HG03575 (cell line): Measurements from ENCODE around the gene THAP2.
A peak's percentile ranks its signal among the peaks of the same experiment; 100 is the strongest.
"Not testable (repeated sequence)": the region's sequence is repeated elsewhere in the genome, so short reads cannot be mapped to it uniquely, and the experiment has no call there.

ENCODE experiments used
- ATAC-seq: cut with Tn5 transposase; IDR thresholded peaks from one replicate; pipeline ENCODE4 v1.9.1; 2021; ENCODE audit not compliant: unreplicated experiment, insufficient number of reproducible peaks, low FRiP score; ENCODE audit errors: extremely low read depth

The THAP2 gene

GRCh38 chr12:71656740-71657139, 7.4 kb upstream of the THAP2 start:
- no peak for ATAC-seq

DNA sequence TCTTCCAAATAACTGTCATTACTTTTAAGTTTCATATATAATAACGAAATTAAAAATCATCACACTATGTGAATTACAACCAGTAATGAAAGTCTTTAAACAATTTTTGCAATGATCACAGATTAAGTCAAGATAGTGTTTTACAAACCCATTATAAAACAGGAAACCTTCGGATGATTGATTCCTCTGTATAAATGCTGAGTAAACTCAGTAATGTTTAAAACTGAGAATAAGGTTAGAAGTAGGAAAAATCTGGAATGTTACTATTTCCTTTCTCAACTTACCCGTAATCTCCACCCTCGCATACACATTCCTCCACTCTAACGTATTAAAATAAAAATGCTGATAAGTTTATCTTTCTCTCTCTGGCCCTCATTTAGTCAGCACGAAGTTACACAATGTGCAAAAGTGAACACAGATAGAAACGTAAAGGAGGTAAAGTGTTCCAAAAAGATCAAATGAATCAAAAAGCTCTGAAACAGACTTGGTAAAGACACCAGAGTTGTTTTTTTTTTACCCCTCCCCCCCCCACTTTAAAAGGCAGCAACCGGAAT, 2.0 kb upstream of the THAP2 start:
- ATAC-seq = no peak

DNA sequence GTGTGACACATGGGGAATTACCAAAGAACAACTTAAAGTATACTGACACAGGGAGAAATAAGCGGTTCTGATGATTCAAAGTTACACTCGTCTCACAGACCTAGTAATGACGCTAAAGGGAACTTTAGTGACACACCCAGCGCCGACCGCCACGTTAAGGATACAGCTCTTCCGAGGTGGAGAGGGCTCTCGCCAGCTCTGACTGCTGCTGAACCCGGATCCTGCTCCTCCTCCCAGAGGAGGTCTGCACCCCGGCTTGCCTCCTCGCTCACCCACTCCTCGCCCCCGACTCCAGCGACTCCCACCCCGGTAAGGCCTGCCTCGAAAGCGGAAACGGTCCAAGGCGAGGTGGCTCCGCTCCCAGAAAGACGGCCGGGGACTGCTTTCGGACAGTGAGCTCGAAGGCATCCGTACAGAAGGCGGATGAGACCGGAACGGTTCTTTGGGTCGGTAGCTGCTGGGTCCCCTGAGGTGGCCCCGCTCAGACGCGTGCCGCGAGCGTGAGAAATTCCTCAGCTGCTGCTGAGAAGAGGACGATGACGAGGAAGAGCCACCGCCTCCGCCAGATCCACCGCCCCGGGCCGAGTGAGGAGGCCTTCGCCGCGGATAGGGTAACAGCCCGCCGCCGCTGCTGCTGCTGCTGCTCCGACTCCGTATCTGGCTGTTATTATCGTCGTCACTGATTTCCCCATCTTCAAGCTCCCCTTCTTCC, 1.1 kb upstream of the THAP2 start:
- ATAC-seq = peak; percentile 16

DNA sequence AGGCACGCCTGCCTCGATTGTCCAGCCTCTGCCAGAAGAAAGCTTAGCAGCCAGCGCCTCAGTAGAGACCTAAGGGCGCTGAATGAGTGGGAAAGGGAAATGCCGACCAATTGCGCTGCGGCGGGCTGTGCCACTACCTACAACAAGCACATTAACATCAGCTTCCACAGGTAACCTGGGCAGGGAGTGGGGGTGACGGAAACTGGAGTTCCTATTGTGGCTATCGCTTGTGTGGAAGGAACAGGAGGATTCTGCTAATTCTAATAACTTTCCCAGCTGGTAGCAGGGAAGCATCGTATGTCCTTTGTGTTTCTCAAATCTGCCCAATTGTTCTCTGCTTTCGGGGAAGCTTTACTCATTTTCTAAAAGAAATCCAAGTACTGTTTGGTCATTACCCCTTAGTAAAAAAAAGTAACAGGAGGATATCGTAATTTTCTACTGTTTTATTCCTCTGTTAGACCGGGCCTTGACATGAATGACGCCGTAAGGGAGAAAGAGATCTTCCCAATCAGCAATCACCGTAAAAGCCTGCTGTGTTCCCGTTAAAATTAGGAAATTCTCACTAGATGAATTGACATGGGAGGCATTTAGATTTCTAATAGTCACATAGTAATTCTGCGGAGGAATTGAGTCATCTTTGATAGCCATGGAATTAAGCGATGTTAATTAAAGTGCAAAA, 449 bp downstream of the THAP2 start:
- peak; percentile 3 for ATAC-seq

GRCh38 chr12:71665090-71665463, 976 bp downstream of the THAP2 start:
- no peak for ATAC-seq

DNA sequence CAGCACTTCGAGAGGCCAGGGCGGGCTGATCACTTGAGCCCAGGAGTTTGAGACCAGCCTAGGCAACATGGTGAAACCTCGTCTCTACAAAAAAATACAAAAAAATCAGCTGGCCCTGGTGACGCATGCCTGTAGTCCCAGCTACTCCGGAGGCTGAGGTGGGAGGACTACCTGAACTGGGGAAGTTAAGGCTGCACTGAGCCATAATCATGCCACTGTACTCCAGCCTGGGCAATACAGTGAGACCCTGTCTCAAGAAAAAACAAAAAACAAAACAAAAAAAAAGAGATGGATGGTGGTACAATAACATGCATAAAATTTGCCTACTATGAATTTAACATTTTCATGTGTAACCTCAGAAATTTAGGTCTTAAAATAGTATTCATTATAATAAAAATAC, 2.2 kb downstream of the THAP2 start:
- no peak for ATAC-seq

GRCh38 chr12:71671311-71671710, 7.2 kb downstream of the THAP2 start:
- no peak for ATAC-seq

DNA sequence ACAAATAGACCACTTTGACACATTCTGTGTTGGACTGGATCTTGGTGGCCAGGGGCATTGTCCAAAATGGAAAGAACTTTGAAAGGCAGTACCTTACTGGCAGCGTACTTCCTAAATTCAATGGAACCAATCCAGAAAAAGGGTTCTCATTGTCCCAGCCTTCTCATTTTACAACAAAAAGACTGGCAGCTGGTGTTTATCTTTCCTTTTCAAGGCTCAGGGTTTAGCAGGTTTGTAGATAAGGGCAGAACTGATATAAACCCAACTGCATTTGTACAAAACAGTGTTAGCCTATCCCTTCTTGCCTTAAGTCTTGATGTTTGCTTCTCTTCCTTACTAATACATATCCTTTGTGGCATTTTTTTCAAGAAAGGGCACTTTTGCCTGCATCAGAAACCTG, 7.7 kb downstream of the THAP2 start:
- ATAC-seq = no peak

- no peak for ATAC-seq
Observed at GRCh38 chr12:71682466-71682865, 18.4 kb downstream of the THAP2 start.

- no peak for ATAC-seq
Observed at GRCh38 chr12:71683633-71684032, 19.5 kb downstream of the THAP2 start.

- ATAC-seq = no peak
Observed at GRCh38 chr12:71684081-71684480, 20.0 kb downstream of the THAP2 start.

DNA sequence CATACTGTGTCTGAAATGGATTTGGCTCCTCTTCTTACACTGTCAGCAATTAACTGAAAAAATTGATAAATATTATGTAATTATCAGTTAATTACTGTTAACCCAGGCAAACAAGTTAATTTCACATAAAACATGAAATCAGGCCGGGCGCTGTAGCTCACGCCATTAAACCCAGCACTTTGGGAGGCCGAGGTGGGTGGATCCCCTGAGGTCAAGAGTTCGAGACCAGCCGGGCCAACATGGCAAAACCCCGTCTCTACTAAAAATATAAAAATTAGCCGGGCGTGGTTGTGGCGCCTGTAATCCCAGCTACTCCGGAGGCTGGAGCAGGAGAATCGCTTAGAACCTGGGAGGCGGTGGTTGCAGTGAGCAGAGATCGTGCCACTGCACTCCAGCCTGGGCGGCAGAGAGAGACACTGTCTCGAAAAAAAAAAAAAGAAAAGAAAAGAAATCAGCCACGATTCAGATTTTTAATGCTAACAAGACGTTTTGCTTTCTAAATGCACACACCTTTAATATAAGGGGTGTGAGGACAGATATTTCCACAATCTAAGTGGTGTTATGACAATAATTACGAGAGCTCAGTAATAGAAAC, 21.3 kb downstream of the THAP2 start:
- no peak for ATAC-seq

GRCh38 chr12:71685914-71686657, 22.0 kb downstream of the THAP2 start, which contains the start of gene TMEM19:
Gene TMEM19 (plus strand): TSS chr12:71686082. CDS start chr12:71686681, 599 bp downstream.
- ATAC-seq = peak; percentile 44

- no peak for ATAC-seq
Observed at GRCh38 chr12:71686658-71687025, 22.5 kb downstream of the THAP2 start.

GRCh38 chr12:71687172-71687571, 23.1 kb downstream of the THAP2 start:
- not testable (repeated sequence) for ATAC-seq

GRCh38 chr12:71688961-71689570, 25.0 kb downstream of the THAP2 start:
- no peak for ATAC-seq

- no peak for ATAC-seq
Observed at GRCh38 chr12:71691504-71692129, 27.5 kb downstream of the THAP2 start.

- no peak for ATAC-seq
Observed at GRCh38 chr12:71693126-71693525, 29.0 kb downstream of the THAP2 start.

DNA sequence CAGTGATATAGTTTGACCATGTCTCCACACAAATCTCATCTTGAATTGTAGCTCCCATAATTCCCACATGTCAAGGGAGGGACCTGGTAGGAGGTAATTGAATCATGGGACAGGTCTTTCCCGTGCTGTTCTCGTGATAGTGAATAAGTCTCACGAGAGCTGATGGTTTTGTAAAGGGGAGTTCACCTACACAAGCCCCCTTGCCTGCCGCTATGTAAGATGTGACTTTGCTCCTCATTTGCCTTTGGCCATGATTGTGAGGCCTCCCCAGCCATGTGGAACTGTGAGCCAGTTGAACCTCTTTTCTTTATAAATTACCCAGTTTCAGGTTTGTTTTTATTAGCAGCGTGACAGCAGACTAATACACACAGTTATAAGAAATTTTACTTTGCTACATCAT, 29.6 kb downstream of the THAP2 start:
- peak; percentile 10 for ATAC-seq
